Activated T-cell treated with anti-CD3 and anti-CD28 coated beads, Interleukin-2, amount 50 U/mL, for 4 hours (primary cell): ENCODE data around the gene TPM4. TPM values are rescaled to one million over a fixed set of nuclear protein-coding genes. Genes with fewer than 3 reads are reported as not detected.
A peak's percentile ranks its signal among the peaks of the same experiment; 100 is the strongest.

Experiments used
- ATAC-seq, 2 donors: fragments of 200-7000 bp; cut with Tn5 transposase; one replicate each; pipeline ENCODE4 v1.10.0; 2021
- DNase-seq: peaks from one replicate; pipeline ENCODE4 v3.0.0-alpha.2; 2020
- H3K27me3 Mint-ChIP-seq: one replicate; pipeline ENCODE4 v1.8.0; 2021; ENCODE audit warnings: low read depth, mixed read lengths
- H3K36me3 Mint-ChIP-seq: one replicate; pipeline ENCODE4 v1.8.0; 2022; ENCODE audit warnings: mixed read lengths; ENCODE audit not compliant: insufficient read depth
- H3K4me1 Mint-ChIP-seq: one replicate; pipeline ENCODE4 v1.8.0; 2021; ENCODE audit warnings: low read depth, mixed read lengths
- H3K4me3 Mint-ChIP-seq: one replicate; pipeline ENCODE4 v1.8.0; 2021; ENCODE audit warnings: mild to moderate bottlenecking, moderate library complexity, mixed read lengths
- H3K9me3 Mint-ChIP-seq: one replicate; pipeline ENCODE4 v1.8.0; 2021; ENCODE audit warnings: mixed read lengths
- total RNA-seq, 3 donors: library from RNA; stranded (reverse); gene quantifications; one replicate each; pipeline ENCODE4 v1.2.1, GENCODE V29; 2021

Gene TPM4
- total RNA-seq, 3 donors from 2014 or later = 153 to 177 (median 168) TPM

- ATAC-seq (no peak), DNase-seq (no peak)
- Mint-ChIP-seq H3K4me1 (peaks cover 1% of the 10 kb centered on the region), H3K9me3 (no peaks in the 10 kb centered on the region), H3K27me3 (no peaks in the 10 kb centered on the region), H3K36me3 (peaks cover 43% of the 10 kb centered on the region), H3K4me3 (no peak overlapping the region)
These were observed 58.2 kb downstream of the TPM4 start for GRCh38 chr19:16134510-16134909.

DNA sequence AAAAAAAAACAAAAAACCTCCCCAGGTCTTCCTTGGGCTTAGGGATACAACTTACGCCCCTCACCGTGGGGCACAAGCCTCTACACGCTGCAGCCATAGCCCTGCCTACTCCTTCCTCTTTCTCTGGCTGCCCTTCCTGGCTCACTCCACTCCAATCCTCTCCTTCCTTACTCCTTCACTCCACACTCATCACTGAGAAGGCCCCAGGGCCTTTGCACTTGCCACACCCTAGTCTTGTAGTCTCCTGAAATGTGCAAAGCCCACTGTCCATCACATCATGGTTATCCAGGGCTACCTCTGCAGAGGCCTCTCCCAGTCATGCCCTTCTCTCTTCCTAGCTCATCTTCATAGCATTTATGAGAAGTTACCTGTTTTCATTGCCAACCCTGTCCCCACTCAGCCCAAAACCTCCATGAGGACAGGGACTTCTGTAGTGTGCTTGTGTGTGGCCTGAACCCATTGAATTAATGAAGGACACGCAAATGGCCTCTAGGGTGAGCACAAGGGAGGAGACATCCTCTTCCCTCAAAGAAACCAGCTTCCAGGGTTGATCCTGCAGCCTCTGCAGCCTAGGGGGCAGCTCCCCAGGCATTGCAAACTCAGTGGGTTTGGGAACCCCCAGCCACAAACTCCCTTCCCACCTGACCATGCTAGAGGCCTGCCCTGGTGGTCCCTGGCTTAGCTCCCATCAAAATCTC lies 59.3 kb downstream of the TPM4 start:
- no peaks in the 10 kb centered on the region for H3K27me3 Mint-ChIP-seq
- H3K4me3 Mint-ChIP-seq = no peak overlapping the region
- H3K36me3 Mint-ChIP-seq = peaks cover 37% of the 10 kb centered on the region
- H3K9me3 Mint-ChIP-seq = no peaks in the 10 kb centered on the region
- H3K4me1 Mint-ChIP-seq = peaks cover 7% of the 10 kb centered on the region
- DNase-seq (no peak), ATAC-seq (no peak)

DNA sequence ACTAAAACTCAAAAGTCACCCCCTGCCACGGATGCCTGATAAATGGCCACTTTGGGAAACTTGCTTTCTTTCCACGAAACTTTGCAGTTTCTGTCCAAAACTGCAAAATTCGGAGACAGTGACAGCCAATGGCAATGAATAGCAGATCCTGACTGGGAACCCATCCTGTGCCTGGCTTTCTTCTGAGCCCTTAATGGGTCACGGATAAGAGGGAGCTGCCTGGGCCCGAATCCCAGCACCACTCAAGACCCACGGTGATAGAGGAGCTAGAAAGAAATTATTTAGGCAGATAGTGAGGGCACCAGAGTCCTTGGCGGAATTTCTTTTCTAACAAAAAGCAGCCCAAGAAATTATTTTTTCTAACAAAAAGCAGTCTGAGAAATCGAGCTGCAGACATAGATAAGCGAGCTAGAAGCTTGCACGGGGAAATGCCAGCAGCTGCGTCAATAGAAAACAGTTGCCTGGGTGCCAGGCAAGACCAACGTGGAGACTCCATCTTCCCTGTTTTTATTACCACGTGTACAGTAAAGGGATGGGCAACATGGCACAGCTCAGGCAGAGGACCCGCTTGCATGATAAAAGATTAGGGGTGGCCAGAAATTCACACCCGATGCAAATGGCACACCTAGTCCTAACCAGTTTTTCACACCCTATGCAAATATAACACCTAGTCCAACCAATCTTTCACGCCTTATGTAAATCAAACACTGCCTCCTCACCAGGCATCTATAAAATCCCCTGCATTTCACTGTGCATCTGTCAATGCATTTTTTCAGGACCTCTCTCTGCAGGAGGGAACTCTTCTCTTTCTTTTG lies 60.1 kb downstream of the TPM4 start:
- Mint-ChIP-seq H3K27me3 (no peaks in the 10 kb centered on the region), H3K36me3 (peaks cover 29% of the 10 kb centered on the region), H3K4me3 (no peak overlapping the region), H3K9me3 (no peaks in the 10 kb centered on the region), H3K4me1 (peaks cover 14% of the 10 kb centered on the region)
- DNase-seq (no peak), ATAC-seq (peak in 1 of 2 donors; percentile 25)

DNA sequence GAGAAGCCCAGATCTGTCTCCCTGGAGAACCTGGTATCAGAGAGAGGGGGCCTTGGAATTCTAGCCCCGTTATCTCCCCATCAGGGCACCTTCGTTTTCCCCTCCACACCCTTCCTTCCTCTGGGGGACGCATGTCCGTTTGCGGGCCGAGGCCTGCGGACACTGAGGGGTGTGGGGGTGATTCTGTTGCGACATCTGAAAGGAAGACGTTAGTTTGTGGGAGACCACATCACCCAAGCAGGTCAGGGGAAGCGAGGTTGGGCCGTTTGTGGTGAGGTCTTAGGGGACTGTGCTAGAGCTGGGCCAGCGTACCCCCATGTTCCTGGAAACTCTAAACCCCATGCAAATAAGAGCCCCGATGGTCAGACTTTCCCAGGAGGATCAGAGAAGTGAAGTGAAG lies 63.5 kb downstream of the TPM4 start:
- DNase-seq (no peak), ATAC-seq (no peak)
- Mint-ChIP-seq H3K4me1 (peaks cover 34% of the 10 kb centered on the region), H3K27me3 (no peaks in the 10 kb centered on the region), H3K36me3 (no peaks in the 10 kb centered on the region), H3K4me3 (no peak overlapping the region), H3K9me3 (no peaks in the 10 kb centered on the region)

DNA sequence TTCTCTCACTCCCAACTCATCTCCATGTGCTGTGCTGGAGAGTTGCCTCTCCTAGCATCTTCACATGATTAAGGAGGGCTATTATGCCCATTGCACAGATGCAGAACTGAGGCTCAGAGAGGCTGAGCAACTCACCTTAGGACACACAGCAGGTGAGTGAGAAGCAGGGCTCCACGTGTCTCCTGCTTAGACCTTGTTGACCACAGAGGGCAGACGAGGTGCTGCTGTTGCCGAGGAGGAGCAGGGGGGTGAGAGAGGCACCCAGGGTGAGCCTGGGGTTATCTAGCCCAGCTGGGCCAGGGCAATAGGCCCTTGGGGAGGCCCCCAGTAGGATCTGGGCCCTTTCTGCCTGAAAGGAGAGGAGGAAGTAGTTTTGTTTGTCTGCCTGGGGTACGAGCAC lies 64.7 kb downstream of the TPM4 start:
- ATAC-seq (no peak), DNase-seq (no peak)
- Mint-ChIP-seq H3K27me3 (no peaks in the 10 kb centered on the region), H3K36me3 (no peaks in the 10 kb centered on the region), H3K4me1 (peaks cover 42% of the 10 kb centered on the region), H3K9me3 (no peaks in the 10 kb centered on the region), H3K4me3 (no peak overlapping the region)

DNA sequence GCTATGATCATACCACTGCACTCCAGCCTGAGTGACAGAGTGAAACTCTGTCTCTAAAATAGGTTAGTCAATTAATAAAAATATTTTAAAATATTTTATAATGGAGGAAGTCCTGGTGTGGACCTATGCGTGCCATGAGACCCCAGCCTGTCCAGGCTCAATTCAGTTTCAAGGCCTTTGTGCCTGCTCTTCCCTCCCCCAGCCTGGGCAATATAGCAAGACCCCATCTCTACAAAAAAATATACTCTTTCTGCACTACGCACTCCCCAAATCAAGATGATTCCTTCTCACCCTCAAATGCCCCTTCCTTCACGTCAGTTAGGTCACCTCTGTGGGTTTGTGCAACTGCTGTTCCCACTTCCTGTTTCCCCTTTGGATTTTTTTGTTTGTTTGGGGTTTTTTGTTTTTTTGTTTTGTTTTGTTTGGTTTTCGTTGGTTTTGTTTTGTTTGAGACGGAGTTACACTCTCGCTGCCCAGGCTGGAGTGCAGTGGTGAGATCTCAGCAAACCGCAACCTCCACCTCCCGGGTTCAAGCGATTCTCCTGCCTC lies 65.8 kb downstream of the TPM4 start:
- Mint-ChIP-seq H3K4me3 (no peak overlapping the region), H3K9me3 (no peaks in the 10 kb centered on the region), H3K36me3 (no peaks in the 10 kb centered on the region), H3K4me1 (peaks cover 48% of the 10 kb centered on the region), H3K27me3 (no peaks in the 10 kb centered on the region)
- ATAC-seq (no peak), DNase-seq (no peak)

DNA sequence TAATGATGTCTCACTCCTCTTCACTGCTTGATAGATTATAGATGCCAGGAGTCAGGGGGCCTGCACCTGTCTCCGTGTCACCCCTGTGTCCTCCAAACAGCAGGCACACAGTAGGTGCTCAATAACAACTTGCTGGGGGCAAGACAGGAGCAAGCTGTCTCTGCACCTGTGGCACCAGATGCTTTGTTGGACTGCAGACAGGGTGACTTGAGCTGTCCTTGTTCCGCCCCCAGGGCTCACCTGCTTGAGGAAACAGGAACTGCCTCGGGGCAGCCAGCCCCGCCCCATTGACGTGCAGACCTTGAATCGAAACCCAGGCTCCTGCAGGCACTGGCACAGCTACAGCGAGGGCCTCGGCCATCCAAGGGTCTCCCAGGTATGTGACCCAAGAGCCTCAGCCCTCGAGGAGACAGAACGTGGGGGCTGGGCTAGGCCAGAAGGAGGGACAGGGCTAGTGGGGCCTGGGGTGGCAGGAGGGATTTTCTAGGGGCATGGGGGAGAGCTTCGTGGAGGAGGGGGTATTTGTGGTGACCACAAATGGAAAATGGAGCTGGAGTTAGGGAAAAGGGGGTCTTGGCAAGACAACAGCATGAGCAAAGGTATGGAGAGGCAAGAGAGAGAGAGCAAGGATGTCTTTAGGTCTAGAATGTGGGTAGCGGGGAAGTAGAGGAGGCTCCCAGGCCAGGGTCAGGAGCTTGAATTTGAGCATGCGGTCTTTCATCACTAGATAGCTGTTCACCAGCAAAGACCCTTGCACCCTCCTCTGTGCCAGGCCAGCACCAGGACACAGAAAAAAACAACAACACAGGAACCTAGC lies 67.3 kb downstream of the TPM4 start, which contains the start of gene HSH2D:
TSS of gene HSH2D (plus strand) at position 287 of the 817 bp plus-strand sequence. CDS start 5,066 bp downstream, outside the sequence.
- H3K36me3 Mint-ChIP-seq = no peaks in the 10 kb centered on the region
- peak; percentile 98 for ATAC-seq
- no peaks in the 10 kb centered on the region for H3K9me3 Mint-ChIP-seq
- no peaks in the 10 kb centered on the region for H3K27me3 Mint-ChIP-seq
- H3K4me3 Mint-ChIP-seq = peak within 1 kb of the TSS; percentile 95
- DNase-seq = peak; percentile 71
- peaks cover 48% of the 10 kb centered on the region for H3K4me1 Mint-ChIP-seq

- Mint-ChIP-seq H3K27me3 (no peaks in the 10 kb centered on the region), H3K4me1 (peaks cover 52% of the 10 kb centered on the region), H3K36me3 (no peaks in the 10 kb centered on the region), H3K9me3 (no peaks in the 10 kb centered on the region), H3K4me3 (peak overlapping the region; percentile 95)
- no peak for DNase-seq
- ATAC-seq = peak; percentile 17 to 21
These were observed 67.9 kb downstream of the TPM4 start for GRCh38 chr19:16144216-16144581.

- Mint-ChIP-seq H3K4me3 (peak overlapping the region; percentile 43), H3K9me3 (no peaks in the 10 kb centered on the region), H3K36me3 (no peaks in the 10 kb centered on the region), H3K4me1 (peaks cover 40% of the 10 kb centered on the region), H3K27me3 (no peaks in the 10 kb centered on the region)
- ATAC-seq = no peak
- no peak for DNase-seq
These were observed 69.8 kb downstream of the TPM4 start for GRCh38 chr19:16146112-16146511.

- Mint-ChIP-seq H3K4me3 (no peak overlapping the region), H3K4me1 (peaks cover 27% of the 10 kb centered on the region), H3K9me3 (no peaks in the 10 kb centered on the region), H3K36me3 (peaks cover 10% of the 10 kb centered on the region), H3K27me3 (no peaks in the 10 kb centered on the region)
- ATAC-seq = no peak
- no peak for DNase-seq
These were observed 72.3 kb downstream of the TPM4 start for GRCh38 chr19:16148443-16149229.

Other genes starting within 250 kb of the TPM4 start
- gene CYP4F2, start 178.4 kb upstream of the TPM4 start, total RNA-seq = not detected
- gene CYP4F11, start 142.0 kb upstream of the TPM4 start, total RNA-seq = under 1 TPM; 0.05 to 0.14 (median 0.08) TPM
- gene OR10H4, start 127.5 kb upstream of the TPM4 start, total RNA-seq = not detected
- gene RAB8A, start 35.4 kb downstream of the TPM4 start, total RNA-seq = 100 to 1,000 TPM; 140 to 167 (median 153) TPM
- gene HSH2D, start 67.2 kb downstream of the TPM4 start, total RNA-seq = 1 to 10 TPM; 5.7 to 9.2 (median 7.0) TPM
- gene CIB3, start 97.0 kb downstream of the TPM4 start, total RNA-seq = not detected
- 10 to 100 TPM; 53.4 to 60.1 (median 56.4) TPM for gene FAM32A, start 108.9 kb downstream of the TPM4 start, total RNA-seq
- gene AP1M1, start 121.4 kb downstream of the TPM4 start, total RNA-seq = 100 to 1,000 TPM in 2 of 3 donors, 10 to 100 TPM in 1; 93.4 to 109 (median 106) TPM
- 1 to 10 TPM; 1.4 to 2.5 (median 2.4) TPM for gene KLF2, start 248.3 kb downstream of the TPM4 start, total RNA-seq